A549 (cell line): ENCODE measurements around the gene NEIL3. TPM values are rescaled to one million over a fixed set of nuclear protein-coding genes. Genes with fewer than 3 reads are reported as not detected.

Source experiments
- ATAC-seq, 2 experiments: fragments of 200-7000 bp in 1 of 2; fragments of >200 bp in 1 of 2; cut with Nextera tagmentation in 1 of 2; cut with Tn5 transposase in 1 of 2; 3 replicates each; pipeline versions ENCODE4 v1.8.0 to v1.9.1; 2018 to 2020; ENCODE audit warnings: mild to moderate bottlenecking in 1 of 2, moderate library complexity in 1 of 2
- CTCF ChIA-PET: fragments of 300-600 bp; sonication (Branson Sonifier 250); formaldehyde crosslinking; extraction: SDS; loops from one replicate; lab custom pipeline; 2021; ENCODE audit warnings: antibody characterized with exemption, inconsistent platforms; lab: Yijun Ruan, JAX
- POLR2A ChIA-PET: fragments of 350-600 bp; formaldehyde crosslinking; extraction: SDS; loops from one replicate; lab custom pipeline; 2021; ENCODE audit warnings: antibody characterized with exemption, inconsistent platforms; lab: Yijun Ruan, JAX
- DNase-seq, 2 experiments: peaks; one replicate each; pipeline versions ENCODE4 v3.0.0 to v3.0.0-alpha.2; 2011 to 2016; ENCODE audit warnings: low read depth in 1 of 2, low spot score in 1 of 2
- FAIRE-seq: peaks from 2 replicates; lab custom pipeline; 2011; peaks lifted over from hg19 to GRCh38; lab: Jason Lieb, UNC
- H3K27ac ChIP-seq, 2 experiments: fragments of >200 bp; sonication (Bioruptor Twin); formaldehyde crosslinking; 3 replicates each; pipeline ENCODE4 v1.5.1; 2016 to 2017
- H3K4me1 ChIP-seq: fragments of >200 bp; sonication (Bioruptor Twin); formaldehyde crosslinking; 3 replicates; pipeline ENCODE4 v1.6.1; 2016
- H3K4me2 ChIP-seq: fragments of >200 bp; sonication (Bioruptor Twin); formaldehyde crosslinking; 3 replicates; pipeline ENCODE4 v1.6.1; 2016
- H3K4me3 ChIP-seq: fragments of >200 bp; sonication (Bioruptor Twin); formaldehyde crosslinking; 3 replicates; pipeline ENCODE4 v1.5.1; 2016
- H3K9me3 ChIP-seq: fragments of >200 bp; sonication (Bioruptor Twin); formaldehyde crosslinking; 3 replicates; pipeline ENCODE4 v1.6.1; 2016
- BCL3 ChIP-seq: fragments of >200 bp; sonication (Bioruptor Twin); formaldehyde crosslinking; IDR thresholded peaks from 3 replicates; pipeline ENCODE4 v1.6.1; 2016
- CEBPB ChIP-seq, 2 experiments: fragments of >200 bp in 1 of 2; sonication (Bioruptor Twin) in 1 of 2; formaldehyde crosslinking in 1 of 2; IDR thresholded peaks; 2 replicates each; pipeline ENCODE4 v1.6.1; 2012 to 2016
- CHD4 ChIP-seq: fragments of 200-600 bp; sonication (generic); IDR thresholded peaks from 2 replicates; pipeline ENCODE4 v1.6.1; 2016; ENCODE audit warnings: antibody characterized with exemption, mild to moderate bottlenecking, borderline replicate concordance
- E2F6 ChIP-seq: IDR thresholded peaks from 2 replicates; pipeline ENCODE4 v1.6.1; 2012; ENCODE audit warnings: low read depth, borderline replicate concordance
- EP300 ChIP-seq, 2 experiments: fragments of >200 bp; sonication (Bioruptor Twin); formaldehyde crosslinking; IDR thresholded peaks; 2 replicates in 1 of 2; 3 replicates in 1 of 2; pipeline ENCODE4 v1.6.1; 2016 to 2017
- ESRRA ChIP-seq: fragments of 150-350 bp; IDR thresholded peaks from 2 replicates; pipeline ENCODE4 v1.6.1; 2014; ENCODE audit warnings: mild to moderate bottlenecking, low read length, borderline replicate concordance
- FOSL2 ChIP-seq, 2 experiments: fragments of 450-650 bp in 1 of 2; fragments of >200 bp in 1 of 2; sonication (Bioruptor Twin) in 1 of 2; formaldehyde crosslinking; IDR thresholded peaks; 2 replicates each; pipeline versions ENCODE4 v1.5.0 to v1.6.1; 2016 to 2020; ENCODE audit warnings: mild to moderate bottlenecking in 1 of 2, moderate library complexity in 1 of 2
- FOXS1 ChIP-seq: fragments of 250-450 bp; sonication (Bioruptor Pico); IDR thresholded peaks from 2 replicates; pipeline ENCODE4 v1.5.0; 2020; ENCODE audit warnings: mild to moderate bottlenecking, moderate library complexity
- HDAC2 ChIP-seq: fragments of 200-600 bp; sonication (generic); IDR thresholded peaks from 2 replicates; pipeline ENCODE4 v1.6.1; 2016
- HOXA7 ChIP-seq: fragments of 250-450 bp; sonication (Bioruptor Pico); IDR thresholded peaks from 2 replicates; pipeline ENCODE4 v1.5.0; 2020; ENCODE audit warnings: mild to moderate bottlenecking, moderate library complexity
- JUNB ChIP-seq: fragments of >200 bp; sonication (Bioruptor Twin); formaldehyde crosslinking; IDR thresholded peaks from 2 replicates; pipeline ENCODE4 v1.6.1; 2016
- KDM1A ChIP-seq: fragments of 200-600 bp; sonication (generic); IDR thresholded peaks from 2 replicates; pipeline ENCODE4 v1.6.1; 2016; ENCODE audit warnings: low read depth, mild to moderate bottlenecking
- MYC ChIP-seq: IDR thresholded peaks from 2 replicates; pipeline ENCODE4 v1.6.1; 2012; ENCODE audit warnings: mild to moderate bottlenecking, inconsistent platforms, low read length, improper control_type of control experiment, borderline replicate concordance
- NPAS2 ChIP-seq: fragments of 250-450 bp; sonication (Bioruptor Pico); IDR thresholded peaks from 2 replicates; pipeline ENCODE4 v1.8.0; 2022; ENCODE audit warnings: mild to moderate bottlenecking, moderate library complexity, borderline replicate concordance
- PHF8 ChIP-seq: fragments of 200-600 bp; sonication (generic); IDR thresholded peaks from 2 replicates; pipeline ENCODE4 v1.6.1; 2016; ENCODE audit warnings: low read depth, mild to moderate bottlenecking, antibody characterized with exemption, moderate library complexity, borderline replicate concordance
- POLR2A ChIP-seq: IDR thresholded peaks from 2 replicates; pipeline ENCODE4 v1.6.1; 2012; ENCODE audit warnings: mild to moderate bottlenecking, low read length
- POLR2AphosphoS2 ChIP-seq: conservative IDR thresholded peaks from 2 replicates; pipeline ENCODE4 v1.6.1; 2012; ENCODE audit warnings: low read length, improper control_type of control experiment, inconsistent platforms
- RARB ChIP-seq: fragments of 250-450 bp; sonication (Bioruptor Pico); IDR thresholded peaks from 2 replicates; pipeline ENCODE4 v1.8.0; 2021; ENCODE audit warnings: mild to moderate bottlenecking, moderate library complexity
- REST ChIP-seq: fragments of 200-600 bp; sonication (generic); IDR thresholded peaks from 2 replicates; pipeline ENCODE4 v1.6.1; 2016; ENCODE audit warnings: antibody characterized with exemption, mild to moderate bottlenecking, moderate library complexity
- RFX5 ChIP-seq: fragments of 450-650 bp; IDR thresholded peaks from 2 replicates; pipeline ENCODE4 v1.7.1; 2014; ENCODE audit warnings: antibody characterized with exemption, mild to moderate bottlenecking, moderate library complexity
- RNF2 ChIP-seq: fragments of 200-600 bp; sonication (generic); IDR thresholded peaks from 2 replicates; pipeline ENCODE4 v1.6.1; 2016; ENCODE audit warnings: low read depth, mild to moderate bottlenecking, antibody characterized with exemption, moderate library complexity, borderline replicate concordance
- TP53 ChIP-seq: fragments of 250-450 bp; sonication (Bioruptor Pico); IDR thresholded peaks from 2 replicates; pipeline ENCODE4 v1.5.0; 2021; ENCODE audit warnings: mild to moderate bottlenecking, moderate library complexity
- ZC3H11A ChIP-seq: fragments of 450-650 bp; IDR thresholded peaks from 2 replicates; pipeline ENCODE4 v1.6.1; 2014; ENCODE audit warnings: antibody characterized with exemption, mild to moderate bottlenecking
- ZNF302 ChIP-seq: fragments of 250-450 bp; sonication (Bioruptor Pico); IDR thresholded peaks from 2 replicates; pipeline ENCODE4 v1.9.0; 2021; ENCODE audit warnings: inconsistent platforms, mild to moderate bottlenecking, moderate library complexity
- WGBS: methylation state at CpG from one replicate; pipeline ENCODE4 v1.1.6; 2017; ENCODE audit errors: missing lambda C conversion rate; 5-methylcytosine and 5-hydroxymethylcytosine counted together
- polyA plus RNA-seq, 4 experiments: library from polyadenylated mRNA; depleted of rRNA in 3 of 4; stranded (reverse); fragments of >200 nt; fragmentation: RNase III in 1 of 4; extraction: RNeasy Plus Mini Kit Qiagen cat#74134 plus additional on column Dnase treatment in 1 of 4; gene quantifications; 2 replicates in 3 of 4; 3 replicates in 1 of 4; pipeline ENCODE4 v1.2.3, GENCODE V29; 2011 to 2017

NEIL3 gene
- polyA plus RNA-seq, 2 of the 4 experiments (the other 2 are of a cell fraction) = 23.4 to 42.0 TPM

GRCh38 chr4:177282284-177282835 lies 27.3 kb upstream of the NEIL3 start:
- no peak overlapping the region for H3K27ac ChIP-seq

GRCh38 chr4:177283167-177283566 lies 26.5 kb upstream of the NEIL3 start:
- H3K27ac ChIP-seq = no peak overlapping the region
- H3K9me3 ChIP-seq = no peaks in the 10 kb centered on the region; the same call in 2 of the 3 replicates
- CTCF ChIA-PET = interaction anchor here (1.9 kb wide), 1 partner anchor 33 kb away, joined by 6 read pairs; no protein-coding TSS in a partner anchor
- POLR2A ChIA-PET = no interaction called here
- 75% methylated on average over 2 of the region's 2 CpGs for WGBS
- DNase-seq (no peak), FAIRE-seq (no peak), ATAC-seq (no peak)
- H3K4me2 ChIP-seq = no peak overlapping the region
- no peak overlapping the region for H3K4me3 ChIP-seq
- no peaks in the 10 kb centered on the region for H3K4me1 ChIP-seq
- TF ChIP-seq ESRRA (no peak), REST (no peak), RARB (CRISPR knock-in tag) (no peak), ZNF302 (CRISPR knock-in tag) (no peak), EP300 (IDR thresholded peaks at IDR 0.05) (no peak), E2F6 (no peak), PHF8 (no peak), RNF2 (no peak), CEBPB (IDR thresholded peaks at IDR 0.05) (no peak), HOXA7 (no peak), ZC3H11A (no peak), TP53 (CRISPR knock-in tag) (no peak), FOSL2 (IDR thresholded peaks at IDR 0.05) (no peak), FOSL2 (CRISPR knock-in tag; IDR thresholded peaks at IDR 0.05) (no peak)

More at GRCh38 chr4:177282284-177282835, 27.3 kb upstream of the NEIL3 start:
- FAIRE-seq = no peak
- H3K4me2 ChIP-seq = no peak overlapping the region
- no peaks in the 10 kb centered on the region; the same call in 2 of the 3 replicates for H3K9me3 ChIP-seq
- ATAC-seq = no peak
- ChIA-PET CTCF (interaction anchor here (1.9 kb wide), 1 partner anchor 32 kb away, joined by 6 read pairs; no protein-coding TSS in a partner anchor), POLR2A (no interaction called here)
- no peaks in the 10 kb centered on the region for H3K4me1 ChIP-seq
- no peak for DNase-seq
- 69% methylated on average over 5 of the region's 5 CpGs for WGBS
- no peak for TF ChIP-seq REST
- TF ChIP-seq HDAC2 = no peak
- TF ChIP-seq BCL3 = no peak
- TF ChIP-seq RFX5 = no peak
- TF ChIP-seq POLR2A = no peak
- no peak for TF ChIP-seq KDM1A
- TF ChIP-seq MYC = no peak
- no peak for TF ChIP-seq CEBPB (IDR thresholded peaks at IDR 0.05)
- TF ChIP-seq CHD4 = no peak
- TF ChIP-seq POLR2AphosphoS2 = no peak
- TF ChIP-seq FOSL2 (IDR thresholded peaks at IDR 0.05) = no peak
- no peak for TF ChIP-seq FOSL2 (CRISPR knock-in tag; IDR thresholded peaks at IDR 0.05)
- TF ChIP-seq JUNB = no peak
- TF ChIP-seq FOXS1 (CRISPR knock-in tag) = no peak
- TF ChIP-seq NPAS2 (CRISPR knock-in tag) = no peak
- no peak overlapping the region for H3K4me3 ChIP-seq
